Breast epithelium (tissue), 3 donors: ENCODE results near the gene FBXL4.

Experiments
- POLR2A ChIP-seq: fragments of 450-650 bp; IDR thresholded peaks from one replicate; pipeline ENCODE4 v1.6.1; 2016; ENCODE audit warnings: antibody characterized with exemption, mild to moderate bottlenecking, moderate library complexity
- POLR2AphosphoS5 ChIP-seq, 3 donors: sonication (generic); formaldehyde crosslinking; IDR thresholded peaks; one replicate each; pipeline ENCODE4 v1.6.1; 2017; ENCODE audit warnings: antibody characterized with exemption in 3 of 3
- TF ChIP-seq, protein P1 (sequence below), 3 donors: fragments of 450-650 bp; IDR thresholded peaks; one replicate each; pipeline ENCODE4 v1.5.1; 2016 to 2017; ENCODE audit warnings: antibody characterized with exemption in 3 of 3, mild to moderate bottlenecking in 3 of 3, moderate library complexity in 3 of 3

DNA sequence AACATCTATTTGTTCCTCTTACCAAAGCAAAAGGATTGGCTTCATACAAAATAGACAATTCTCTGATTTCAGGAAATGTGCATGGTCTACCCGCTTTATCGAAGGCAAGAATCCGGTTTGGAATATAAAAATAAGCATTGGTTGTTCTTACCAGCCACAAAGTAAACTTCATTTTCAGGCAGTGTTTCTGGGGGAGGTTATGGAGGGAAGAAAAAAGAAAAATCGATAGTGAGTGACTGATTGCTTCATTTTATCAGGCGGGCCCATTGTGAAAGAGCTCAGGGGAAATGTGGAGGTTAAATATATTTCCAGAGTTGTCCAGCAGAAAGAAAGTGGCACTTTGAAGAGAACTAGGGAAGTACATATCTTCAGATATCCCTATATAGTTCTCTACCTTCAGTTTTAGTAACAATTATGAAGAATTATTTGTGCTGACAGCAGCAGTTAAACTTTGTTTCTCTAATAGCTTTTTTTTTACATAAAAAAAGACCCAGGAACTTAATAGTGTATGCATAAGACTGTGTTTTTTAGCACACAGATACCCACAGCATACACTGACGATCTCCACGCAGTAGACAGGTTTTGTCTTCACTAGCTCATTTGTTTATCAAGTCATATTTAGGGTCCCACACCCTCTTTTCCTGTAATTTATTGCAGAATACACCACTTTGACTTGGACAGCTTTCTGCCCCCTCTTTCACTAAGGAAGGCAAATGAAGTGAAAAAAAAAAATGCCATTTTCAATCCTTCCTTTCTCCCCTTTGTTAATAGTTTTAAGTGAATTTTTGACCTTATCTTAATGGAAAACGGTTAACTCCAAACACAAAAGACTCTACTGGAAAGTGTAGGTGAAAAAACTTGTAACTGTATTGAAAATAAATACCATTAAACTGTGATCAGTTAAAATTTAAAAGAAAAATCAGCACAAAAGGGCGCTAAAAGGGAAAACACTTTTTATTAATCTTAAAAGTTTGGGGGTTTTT, 110.5 kb downstream of the FBXL4 start:
- TF ChIP-seq, protein P1, sequence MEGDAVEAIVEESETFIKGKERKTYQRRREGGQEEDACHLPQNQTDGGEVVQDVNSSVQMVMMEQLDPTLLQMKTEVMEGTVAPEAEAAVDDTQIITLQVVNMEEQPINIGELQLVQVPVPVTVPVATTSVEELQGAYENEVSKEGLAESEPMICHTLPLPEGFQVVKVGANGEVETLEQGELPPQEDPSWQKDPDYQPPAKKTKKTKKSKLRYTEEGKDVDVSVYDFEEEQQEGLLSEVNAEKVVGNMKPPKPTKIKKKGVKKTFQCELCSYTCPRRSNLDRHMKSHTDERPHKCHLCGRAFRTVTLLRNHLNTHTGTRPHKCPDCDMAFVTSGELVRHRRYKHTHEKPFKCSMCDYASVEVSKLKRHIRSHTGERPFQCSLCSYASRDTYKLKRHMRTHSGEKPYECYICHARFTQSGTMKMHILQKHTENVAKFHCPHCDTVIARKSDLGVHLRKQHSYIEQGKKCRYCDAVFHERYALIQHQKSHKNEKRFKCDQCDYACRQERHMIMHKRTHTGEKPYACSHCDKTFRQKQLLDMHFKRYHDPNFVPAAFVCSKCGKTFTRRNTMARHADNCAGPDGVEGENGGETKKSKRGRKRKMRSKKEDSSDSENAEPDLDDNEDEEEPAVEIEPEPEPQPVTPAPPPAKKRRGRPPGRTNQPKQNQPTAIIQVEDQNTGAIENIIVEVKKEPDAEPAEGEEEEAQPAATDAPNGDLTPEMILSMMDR (IDR thresholded peaks at IDR 0.05): no peak
- TF ChIP-seq POLR2A (no peak), POLR2AphosphoS5 (IDR thresholded peaks at IDR 0.05) (no peak)
